GM10847 (cell line): ENCODE measurements around the gene PRF1.

ENCODE experiments used
- POLR2A ChIP-seq: IDR thresholded peaks from 2 replicates; pipeline ENCODE4 v1.6.1; 2011; ENCODE audit not compliant: insufficient read length; ENCODE audit errors: extremely low read depth

Gene PRF1

DNA sequence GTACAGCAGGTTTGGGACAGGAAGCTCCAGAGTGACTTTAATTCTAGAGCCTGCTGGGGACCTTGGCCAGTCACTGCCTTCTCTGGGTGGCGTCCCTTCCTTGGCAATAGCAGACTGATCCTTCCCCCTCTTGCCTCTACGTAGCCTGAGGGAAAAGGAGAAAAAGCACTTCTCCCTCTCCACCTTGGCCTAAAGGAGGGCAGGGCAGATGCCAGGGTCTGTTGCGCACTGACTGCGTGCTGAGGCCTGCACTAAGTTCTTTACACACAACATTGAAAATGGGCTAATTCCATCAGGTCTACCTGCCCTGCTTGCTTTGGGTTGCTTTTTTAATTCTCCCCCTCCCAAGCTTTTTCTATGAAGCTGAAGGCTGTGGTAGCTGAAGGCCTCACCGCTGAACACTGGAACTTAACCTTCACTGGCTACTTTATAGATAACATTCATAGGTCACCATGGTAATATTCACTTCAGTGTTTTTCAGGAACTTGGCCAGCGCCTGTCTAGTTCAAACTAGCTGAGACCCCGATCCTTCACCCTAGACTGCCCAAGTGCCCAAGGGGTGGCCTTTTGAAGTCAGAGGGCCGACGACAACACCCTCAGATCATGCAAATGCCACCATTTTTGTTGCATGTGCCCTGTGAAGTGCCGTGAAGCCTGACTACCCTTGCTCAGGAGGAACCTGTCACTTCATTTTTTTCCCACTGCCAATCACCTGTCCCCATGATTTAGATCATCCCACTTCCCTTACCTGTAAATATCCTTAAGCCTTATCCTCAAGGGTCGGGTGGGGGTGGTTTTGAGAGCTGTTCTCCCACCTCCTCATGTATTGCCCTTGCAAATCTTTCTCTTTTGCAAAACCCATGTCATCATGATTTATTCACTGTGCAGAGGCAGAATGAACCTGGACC is 28.7 kb downstream of the PRF1 start:
- no peak for TF ChIP-seq POLR2A

DNA sequence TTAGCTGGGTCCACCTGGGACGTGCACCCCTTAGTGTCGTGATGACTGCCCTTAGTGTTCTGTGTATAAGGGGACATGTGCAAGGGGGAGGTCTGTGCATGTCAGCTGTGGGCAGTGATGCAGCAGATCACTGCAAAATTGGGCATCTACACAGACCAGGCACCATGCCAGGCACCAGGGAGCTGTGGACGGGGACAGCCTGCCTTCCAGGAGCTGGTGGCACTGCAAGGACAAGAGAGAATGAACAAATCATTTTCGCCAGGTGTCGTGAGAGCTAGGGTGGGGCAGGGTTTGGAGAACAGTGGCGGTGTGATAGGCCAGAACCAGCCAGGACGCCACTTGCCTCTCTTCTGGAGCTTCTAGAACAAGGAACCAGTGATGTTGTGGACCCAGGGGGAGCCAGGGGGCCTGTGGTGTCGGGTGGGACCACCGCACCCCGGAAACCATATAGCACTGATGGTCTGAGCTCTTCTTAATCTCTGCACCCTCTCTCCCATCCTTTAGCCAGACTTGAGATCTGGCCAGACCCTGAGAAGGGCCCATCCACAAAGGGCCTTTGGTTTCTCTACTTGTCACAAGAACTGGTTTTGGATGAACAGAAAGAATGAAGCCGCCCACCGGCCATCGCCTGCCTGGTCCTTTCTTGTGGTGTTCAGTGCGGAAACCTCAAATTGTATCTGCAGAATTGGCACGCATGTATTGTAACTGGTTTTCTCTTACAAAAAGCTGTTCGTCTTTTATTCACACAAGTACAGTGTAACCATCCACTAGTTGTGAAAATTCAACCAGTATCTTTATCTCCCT is 30.7 kb downstream of the PRF1 start:
- TF ChIP-seq POLR2A, result no peak

DNA sequence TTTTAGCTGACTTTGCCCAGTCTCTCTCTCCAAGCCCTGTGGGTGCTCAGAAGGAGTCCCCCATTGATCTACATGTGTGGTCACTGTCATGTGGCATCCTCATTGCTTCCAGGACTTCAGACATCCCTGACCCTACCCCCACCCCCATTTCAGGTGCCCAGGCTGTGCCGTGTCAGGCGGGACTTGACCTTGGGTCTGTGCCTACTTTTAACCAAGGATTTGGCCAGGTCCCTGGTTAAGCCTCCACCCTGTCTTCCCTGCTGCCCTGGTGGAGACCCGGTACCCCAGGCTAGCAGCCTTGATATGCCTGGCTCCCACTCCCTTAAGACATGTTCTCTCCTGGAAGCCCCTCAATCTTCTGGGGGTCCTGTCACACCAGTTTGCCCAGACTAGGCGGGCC is 31.3 kb downstream of the PRF1 start:
- no peak for TF ChIP-seq POLR2A

DNA sequence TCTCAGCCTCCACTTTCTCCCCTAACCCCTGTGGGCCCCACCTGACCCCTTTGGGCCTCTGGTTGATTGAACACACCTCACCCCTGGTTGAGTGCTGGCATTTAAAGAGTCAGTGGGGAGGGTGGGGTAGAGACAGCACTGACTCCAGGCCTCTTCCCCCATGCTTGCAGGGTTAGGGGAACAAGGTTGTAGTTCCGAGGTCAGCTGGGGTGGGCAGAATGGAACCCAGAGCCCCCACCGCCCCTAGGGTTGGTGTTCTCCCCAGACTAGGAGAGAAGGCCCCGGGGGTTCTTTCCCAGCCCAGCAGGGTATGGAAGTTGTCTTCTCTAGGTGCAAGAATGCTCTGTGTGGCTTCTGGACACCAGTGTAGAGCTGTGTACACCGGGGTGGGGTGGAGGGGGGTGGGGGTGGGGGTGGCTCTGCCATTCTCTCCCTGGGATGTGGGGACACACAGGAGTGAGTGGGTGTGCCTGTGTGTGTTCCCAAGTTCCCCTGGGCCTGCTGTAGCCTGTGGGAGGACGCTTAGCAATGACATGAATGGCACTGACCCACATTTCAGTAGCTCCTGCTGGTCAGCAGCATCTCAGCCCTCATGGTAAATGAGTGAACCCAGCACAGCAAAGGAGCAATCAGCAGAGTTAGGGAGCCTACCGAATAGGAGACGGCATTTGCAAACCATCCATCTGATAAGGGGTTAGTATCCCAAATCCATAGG is 33.6 kb downstream of the PRF1 start:
- TF ChIP-seq POLR2A, result no peak

DNA sequence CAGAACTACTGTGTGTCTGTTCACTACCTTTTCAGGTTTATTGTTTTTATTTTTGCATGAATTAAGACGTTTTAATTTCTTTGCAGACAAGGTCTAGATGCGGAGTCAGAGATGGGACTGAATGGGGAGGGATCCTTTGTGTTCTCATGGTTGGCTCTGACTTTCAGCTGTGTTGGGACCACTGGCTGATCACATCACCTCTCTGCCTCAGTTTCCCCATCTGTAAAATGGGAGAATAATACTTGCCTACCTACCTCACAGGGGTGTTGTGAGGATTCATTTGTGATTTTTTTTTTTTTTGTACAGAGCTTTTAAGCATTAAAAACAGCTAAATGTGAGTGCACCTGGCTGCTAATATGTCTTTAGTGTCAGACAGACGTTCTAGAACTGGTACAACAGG is 34.4 kb downstream of the PRF1 start:
- TF ChIP-seq POLR2A, result no peak

DNA sequence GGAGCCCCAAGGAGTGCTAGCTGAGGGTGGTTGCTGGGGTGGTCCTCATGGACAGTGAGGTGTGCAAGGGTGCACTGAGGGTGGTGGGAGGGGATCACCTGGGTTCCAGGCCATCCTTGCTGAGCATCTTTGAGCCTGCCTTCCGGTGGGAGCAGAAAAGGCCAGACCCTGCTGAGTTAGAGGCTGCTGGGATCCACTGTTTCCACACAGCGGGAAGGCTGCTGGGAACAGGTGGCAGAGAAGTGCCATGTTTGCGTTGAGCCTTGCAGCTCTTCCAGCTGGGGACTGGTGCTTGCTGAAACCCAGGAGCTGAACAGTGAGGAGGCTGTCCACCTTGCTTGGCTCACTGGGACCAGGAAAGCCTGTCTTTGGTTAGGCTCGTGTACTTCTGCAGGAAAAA is 34.9 kb downstream of the PRF1 start:
- no peak for TF ChIP-seq POLR2A

DNA sequence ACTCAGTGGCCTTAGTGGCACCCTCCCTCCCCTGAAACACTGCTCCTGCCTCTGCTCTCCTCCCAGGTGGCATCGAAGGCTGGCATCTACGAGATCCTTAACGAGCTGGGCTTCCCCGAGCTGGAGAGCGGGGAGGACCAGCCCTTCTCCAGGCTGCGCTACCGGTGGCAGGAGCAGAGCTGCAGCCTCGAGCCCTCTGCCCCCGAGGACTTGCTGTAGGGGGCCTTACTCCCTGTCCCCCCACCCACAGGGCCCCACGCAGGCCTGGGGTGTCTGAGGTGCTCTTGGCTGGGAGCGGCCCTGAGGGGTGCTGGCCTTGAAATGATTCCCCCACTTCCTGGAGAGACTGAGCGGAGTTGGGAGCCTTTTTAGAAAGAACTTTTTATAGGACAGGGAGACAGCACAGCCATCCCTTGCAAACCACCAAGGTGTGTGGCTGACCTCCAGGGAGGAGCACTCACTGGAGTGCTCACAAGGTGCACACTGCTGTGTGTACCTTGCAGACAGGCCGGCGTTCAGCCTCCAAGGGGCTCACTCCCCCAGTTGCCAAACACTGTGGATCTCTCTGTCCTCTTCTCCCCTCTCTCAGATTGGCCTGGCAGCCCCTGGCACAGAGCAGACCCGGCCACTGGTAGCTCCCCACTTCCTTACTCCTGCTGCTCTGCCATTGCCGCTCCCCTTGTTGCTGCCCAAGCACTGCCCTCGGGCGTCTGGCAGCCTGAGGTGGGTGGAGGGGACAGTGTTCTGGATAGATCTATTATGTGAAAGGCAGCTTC is 35.8 kb downstream of the PRF1 start:
- TF ChIP-seq POLR2A, result no peak

DNA sequence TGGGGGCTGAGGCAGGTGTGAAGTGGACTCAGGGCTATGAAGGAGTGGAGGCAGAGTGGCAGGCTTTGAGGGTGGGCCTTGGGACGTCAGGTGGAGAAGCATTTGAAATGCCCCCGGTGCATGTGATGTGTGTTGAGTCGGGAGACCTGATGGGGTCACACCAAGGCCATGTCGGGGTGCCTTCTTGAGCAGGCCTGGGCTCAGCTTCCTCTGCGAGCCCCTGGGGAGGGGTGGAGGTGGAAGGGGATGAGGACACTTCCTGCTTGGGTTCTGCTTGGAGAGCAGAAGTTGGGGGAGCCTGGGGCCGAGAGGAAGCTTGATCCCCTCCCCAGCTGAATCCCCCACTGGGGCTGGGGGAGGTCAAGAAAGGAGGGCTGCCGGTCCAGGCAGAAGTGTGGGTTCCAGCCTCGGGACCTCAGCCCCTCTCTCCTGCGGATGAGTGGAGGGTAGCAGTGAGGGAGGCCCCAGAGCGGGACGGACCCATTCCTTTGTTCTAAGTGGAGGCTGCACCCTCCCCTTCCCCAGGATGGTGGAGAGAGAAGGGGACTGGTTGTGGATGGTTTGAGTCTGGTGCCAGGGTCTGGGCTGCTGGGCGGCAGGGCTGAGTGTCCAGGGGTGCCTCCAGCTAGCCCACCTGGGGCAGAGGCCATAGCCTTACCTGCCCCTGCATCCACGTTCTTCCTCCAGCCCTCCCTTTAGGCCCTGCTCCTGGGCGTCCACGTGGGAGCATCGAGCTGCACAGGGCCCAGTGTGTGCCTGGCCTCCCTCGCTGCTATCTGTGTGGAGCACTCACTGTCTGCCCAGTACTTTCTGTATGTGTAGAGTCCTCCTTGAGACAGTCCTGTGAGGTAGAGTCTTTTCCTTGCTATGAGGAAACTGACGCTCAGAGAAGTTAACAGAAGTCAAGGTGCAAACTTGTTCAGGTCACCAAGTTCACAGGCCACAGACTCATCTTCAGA is 36.7 kb downstream of the PRF1 start:
- no peak for TF ChIP-seq POLR2A

DNA sequence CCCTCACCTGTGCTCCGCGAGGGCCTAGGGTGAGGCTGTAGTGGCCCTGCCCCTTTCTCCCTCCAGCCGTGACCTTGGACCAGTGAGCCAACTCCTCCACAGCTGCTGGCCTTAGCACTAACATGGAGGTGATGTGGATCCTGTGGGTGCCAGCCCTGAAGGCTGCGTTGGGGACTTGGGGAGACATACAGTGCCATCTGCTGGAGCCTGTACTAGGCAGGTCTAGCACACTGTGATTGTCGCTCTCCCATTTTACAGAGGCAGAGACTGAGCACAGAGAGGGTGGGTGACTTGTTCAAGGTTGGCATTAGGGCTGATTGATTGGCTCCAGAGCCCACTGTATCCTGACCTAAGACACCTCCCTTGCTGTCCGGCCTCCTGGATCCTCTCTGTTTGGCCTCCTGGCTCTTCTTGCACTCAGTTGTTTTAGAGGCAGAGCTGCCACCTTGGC is 37.6 kb downstream of the PRF1 start:
- no peak for TF ChIP-seq POLR2A

DNA sequence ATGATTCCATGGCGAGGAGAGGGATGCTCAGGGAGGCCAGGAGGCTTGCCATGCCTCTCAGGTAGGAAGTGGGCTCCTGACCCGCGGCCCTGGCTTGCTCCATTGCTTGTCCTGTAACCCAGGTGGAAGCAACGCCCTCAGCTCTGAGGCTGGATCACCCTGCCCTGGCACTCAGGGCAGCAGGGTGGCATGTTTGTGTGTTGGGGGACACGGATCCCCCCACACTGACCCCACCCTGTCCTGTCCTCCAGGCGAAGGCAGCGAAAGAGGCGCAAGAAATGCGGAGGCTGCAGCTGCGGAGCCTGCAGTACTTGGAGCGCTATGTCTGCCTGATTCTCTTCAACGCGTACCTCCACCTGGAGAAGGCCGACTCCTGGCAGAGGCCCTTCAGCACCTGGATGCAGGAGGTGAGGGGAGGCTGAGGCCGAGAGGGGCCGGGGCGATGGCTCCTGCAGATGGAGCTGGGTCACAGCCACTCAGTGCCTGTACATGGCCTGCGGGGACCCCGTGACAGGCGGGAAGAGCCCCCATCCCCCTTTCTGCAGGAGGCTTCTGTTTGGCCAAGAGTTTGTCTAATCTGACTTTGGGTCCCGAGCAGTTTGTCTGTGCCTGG is 38.3 kb downstream of the PRF1 start:
- no peak for TF ChIP-seq POLR2A

DNA sequence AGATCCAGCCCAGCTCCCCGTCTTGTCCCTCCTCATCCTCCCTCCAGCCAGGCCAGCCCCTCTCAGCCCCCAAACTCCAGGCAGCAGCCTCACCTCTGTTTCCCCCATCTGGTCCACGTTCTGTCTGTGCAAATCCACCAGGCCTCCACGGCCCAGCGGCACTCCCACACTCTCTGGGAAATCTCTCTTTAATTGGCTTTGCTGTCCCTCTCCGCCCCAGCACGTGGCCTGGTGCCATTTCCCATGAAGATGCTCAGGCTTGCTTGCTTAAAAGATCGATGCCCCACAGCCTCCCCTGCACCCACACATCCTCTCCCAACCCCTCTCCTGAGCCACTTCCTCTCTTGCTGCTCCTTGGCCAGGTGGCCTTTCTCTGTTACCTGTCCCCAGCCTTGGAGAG is 39.3 kb downstream of the PRF1 start:
- no peak for TF ChIP-seq POLR2A

DNA sequence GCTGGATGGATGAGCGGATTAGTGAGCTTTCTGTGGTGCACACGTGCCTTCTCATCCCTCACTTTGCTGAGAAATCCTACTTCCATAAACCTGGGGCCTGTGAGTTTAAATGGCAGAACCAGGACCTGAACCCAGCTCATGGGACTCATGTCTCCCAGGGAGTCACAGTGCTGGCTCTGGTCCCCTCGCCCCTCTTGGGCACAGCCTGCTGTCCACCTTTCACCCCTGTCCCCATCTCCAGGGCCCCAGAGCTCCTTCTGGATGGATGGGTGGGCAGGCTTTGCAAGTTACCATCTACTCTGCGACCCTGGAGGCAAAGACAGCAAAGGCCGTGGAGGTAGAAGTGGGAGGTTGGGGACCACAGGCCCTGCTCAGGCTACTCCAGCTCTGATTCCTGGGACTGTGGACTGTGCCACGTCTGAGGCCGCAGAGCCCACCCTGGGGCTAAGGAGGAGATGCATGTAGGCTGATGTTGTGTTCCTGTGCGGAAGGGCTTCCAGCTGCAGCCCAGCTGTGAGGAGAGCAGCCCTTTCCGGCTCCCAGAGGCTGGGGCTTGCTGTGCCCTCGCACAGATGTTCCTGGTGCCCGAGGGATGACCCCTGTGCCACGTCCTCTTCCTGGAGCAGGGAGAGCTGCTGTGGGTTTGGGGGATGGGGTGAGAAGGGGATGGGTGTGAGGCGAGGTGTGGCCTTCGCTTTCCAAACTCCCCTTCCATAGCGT is 40.3 kb downstream of the PRF1 start:
- TF ChIP-seq POLR2A, result no peak

DNA sequence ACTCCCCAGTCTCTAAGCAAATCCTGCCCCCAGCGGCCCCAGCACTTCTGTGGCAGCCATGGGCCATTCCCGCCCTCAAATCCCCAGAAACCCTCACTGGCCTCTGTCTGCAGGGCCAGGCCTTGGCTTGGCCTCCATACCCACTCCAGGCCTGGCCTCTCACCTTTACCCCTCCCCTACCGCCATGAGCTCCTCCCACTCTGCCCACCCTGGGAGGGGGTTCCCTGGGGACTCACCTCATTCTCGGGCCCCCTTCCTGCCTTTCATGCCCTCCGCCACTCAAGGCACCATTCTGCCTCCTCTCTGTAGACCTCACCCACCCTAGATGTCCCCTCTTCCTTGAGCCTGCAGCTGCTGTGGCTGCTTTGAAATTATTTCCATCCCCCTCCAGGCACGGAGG is 41.0 kb downstream of the PRF1 start:
- TF ChIP-seq POLR2A, result no peak
